ENCODE measurements around the gene VPREB3. TPM values are rescaled to one million over a fixed set of nuclear protein-coding genes. Genes with fewer than 3 reads are reported as not detected.

VPREB3 gene
- total and polyA plus RNA-seq, 2 donors (not counting 1 experiment from before 2014, with no cell fraction given): 92.7 to 461 TPM

DNA sequence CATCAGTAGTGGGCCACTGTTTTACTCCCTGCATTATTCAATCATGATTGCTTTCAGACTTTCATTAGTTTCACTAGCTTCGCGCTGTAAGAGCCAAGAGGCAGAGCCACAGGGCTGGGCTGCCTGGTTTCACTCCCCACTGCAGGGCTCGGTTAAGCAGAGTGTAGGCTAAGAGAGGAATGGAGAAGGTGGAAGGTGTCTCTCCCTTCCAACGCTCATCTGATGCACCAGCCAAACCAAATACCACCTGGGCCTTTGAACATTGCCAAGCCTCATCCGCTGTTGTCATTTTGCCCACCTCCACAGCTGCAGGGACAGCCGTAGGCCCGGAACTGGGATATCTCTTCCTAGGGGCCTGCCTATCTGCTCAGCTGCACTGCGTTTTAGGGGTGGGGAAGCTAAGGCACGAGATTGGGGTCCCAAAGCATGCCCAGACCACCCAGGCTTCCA is 32.1 kb upstream of the VPREB3 start:
- peaks cover 37% of the 10 kb centered on the region for H4K20me1 ChIP-seq (ENCODE audit: control insufficient read depth, insufficient read depth, low read length, poor library complexity, severe bottlenecking)
- H3K27ac ChIP-seq (ENCODE audit: low read length in 2 of 2): peak overlapping the region; percentile 94 to 98
- H3K9me3 Mint-ChIP-seq (ENCODE audit: insufficient read depth): no peaks in the 10 kb centered on the region
- CTCF ChIA-PET: interaction anchor here (3.2 kb wide), 1 partner anchor 63 kb away, joined by 20 read pairs; no protein-coding TSS in a partner anchor
- H3K36me3 ChIP-seq (replicated peaks in 1 of 2; ENCODE audit: control extremely low read depth in 1 of 2, control insufficient read depth in 1 of 2, extremely low read depth in 1 of 2, insufficient read depth in 2 of 2, low read length in 1 of 2): peaks cover 0 to 3% of the 10 kb centered on the region in 2 experiments
- POLR2A ChIA-PET: interaction anchor here (0.7 to 2.9 kb wide), 6 partner anchors 9 to 126 kb away, joined by 3 to 29 read pairs (median 8); partner anchors contain the start of genes DERL3, VPREB3 and ZNF70
- H3K27ac Mint-ChIP-seq: peak overlapping the region; percentile 91
- peaks cover 40% of the 10 kb centered on the region for H3K79me2 ChIP-seq (ENCODE audit: control insufficient read depth, insufficient read depth, low read length)
- H3K27me3 Mint-ChIP-seq: no peaks in the 10 kb centered on the region
- TF ChIP-seq EZH2 (IDR thresholded peaks at IDR 0.05; ENCODE audit: borderline replicate concordance, insufficient read depth, low read depth, low read length, poor library complexity, severe bottlenecking) (no peak), CTCF (IDR thresholded peaks at IDR 0.05) (no peak)
- DNase-seq (no peak), ATAC-seq (ENCODE audit: low read depth) (no peak)
- H3K4me3 Mint-ChIP-seq: peak overlapping the region; percentile 95
- whole genome bisulfite sequencing (ENCODE audit: insufficient coverage): 81% methylated on average over 6 of the region's 9 CpGs
- H3K9me3 ChIP-seq (ENCODE audit: control extremely low read depth in 1 of 3, control insufficient read depth in 2 of 3, insufficient read depth in 1 of 3, low read length in 2 of 3): no peaks in the 10 kb centered on the region
- peaks cover 48 to 57% of the 10 kb centered on the region in 2 donors for H3K4me1 ChIP-seq (ENCODE audit: control insufficient read depth in 2 of 2, insufficient read depth in 2 of 2, low read length in 2 of 2)
- H2AFZ ChIP-seq (ENCODE audit: insufficient read depth, low read depth, low read length, poor library complexity, severe bottlenecking): peak overlapping the region; percentile 81
- H3K4me1 Mint-ChIP-seq: peaks cover 36% of the 10 kb centered on the region
- H3K9ac ChIP-seq (ENCODE audit: low read length): peak overlapping the region; percentile 95
- intact Hi-C loops (cut with micrococcal nuclease): loop anchor here (5.0 to 10.0 kb wide), 2 partner anchors 126 to 229 kb away; partner anchors contain the start of gene CABIN1
- no peaks in the 10 kb centered on the region for H3K27me3 ChIP-seq (replicated peaks in 1 of 4; ENCODE audit: control extremely low read depth in 1 of 4, control insufficient read depth in 3 of 4, insufficient read depth in 4 of 4, low read length in 3 of 4)
- H3K4me3 ChIP-seq (ENCODE audit: control extremely low read depth in 1 of 5, extremely low read depth in 1 of 5, insufficient read depth in 1 of 5, low read depth in 2 of 5, low read length in 4 of 5): peak overlapping the region in 4 of 5 experiments; percentile 72 to 95 (median 89)
- peak overlapping the region; percentile 80 for H3K4me2 ChIP-seq (replicated peaks; ENCODE audit: low read depth, low read length, poor library complexity, severe bottlenecking)

DNA sequence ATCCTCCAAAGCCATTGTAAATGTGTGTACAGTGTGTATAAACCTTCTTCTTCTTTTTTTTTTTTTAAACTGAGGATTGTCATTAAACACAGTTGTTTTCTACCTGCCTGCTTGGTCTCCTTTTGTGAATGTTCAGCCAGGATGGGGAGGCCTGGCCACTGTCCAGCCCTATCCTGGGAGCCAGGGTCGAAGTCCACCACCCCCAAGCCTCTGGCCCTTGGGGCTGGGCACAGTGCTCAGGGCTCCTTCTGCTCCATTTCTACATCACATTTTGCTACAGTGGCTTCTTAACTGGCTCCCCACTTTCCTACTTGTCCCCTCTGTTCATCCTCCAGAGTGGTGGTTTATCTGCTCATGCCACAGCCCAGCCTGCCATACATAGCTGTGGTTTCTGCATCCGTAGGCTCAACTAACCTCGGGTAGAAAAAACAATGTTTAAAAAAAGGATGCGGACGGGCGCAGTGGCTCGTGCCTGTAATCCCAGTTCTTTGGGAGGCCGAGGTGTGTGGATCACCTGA is 30.0 kb upstream of the VPREB3 start:
- 11% methylated on average over 4 of the region's 8 CpGs for WGBS (ENCODE audit: insufficient coverage)
- no peaks in the 10 kb centered on the region for H3K27me3 Mint-ChIP-seq
- no peak overlapping the region for H2AFZ ChIP-seq (ENCODE audit: insufficient read depth, low read depth, low read length, poor library complexity, severe bottlenecking)
- H3K4me1 ChIP-seq (ENCODE audit: control insufficient read depth in 2 of 2, insufficient read depth in 2 of 2, low read length in 2 of 2): peaks cover 33 to 38% of the 10 kb centered on the region in 2 donors
- H3K27ac Mint-ChIP-seq: peak overlapping the region; percentile 70
- intact Hi-C loops (cut with micrococcal nuclease): loop anchor here (10.0 kb wide), 1 partner anchor 231 kb away; the partner anchor contains the start of gene CABIN1
- H3K36me3 ChIP-seq (replicated peaks in 1 of 2; ENCODE audit: control extremely low read depth in 1 of 2, control insufficient read depth in 1 of 2, extremely low read depth in 1 of 2, insufficient read depth in 2 of 2, low read length in 1 of 2): peaks cover 0 to 10% of the 10 kb centered on the region in 2 experiments
- ChIA-PET CTCF (no interaction called here), POLR2A (no interaction called here)
- H3K9ac ChIP-seq (ENCODE audit: low read length): no peak overlapping the region
- no peak for DNase-seq
- peaks cover 25% of the 10 kb centered on the region for H3K4me1 Mint-ChIP-seq
- H3K9me3 ChIP-seq (ENCODE audit: control extremely low read depth in 1 of 3, control insufficient read depth in 2 of 3, insufficient read depth in 1 of 3, low read length in 2 of 3): no peaks in the 10 kb centered on the region
- H3K4me2 ChIP-seq (replicated peaks; ENCODE audit: low read depth, low read length, poor library complexity, severe bottlenecking): peak overlapping the region; percentile 26
- TF ChIP-seq EZH2 (IDR thresholded peaks at IDR 0.05; ENCODE audit: borderline replicate concordance, insufficient read depth, low read depth, low read length, poor library complexity, severe bottlenecking) (no peak), CTCF (IDR thresholded peaks at IDR 0.05) (no peak)
- peaks cover 20% of the 10 kb centered on the region for H3K79me2 ChIP-seq (ENCODE audit: control insufficient read depth, insufficient read depth, low read length)
- H3K4me3 ChIP-seq (ENCODE audit: control extremely low read depth in 1 of 5, extremely low read depth in 1 of 5, insufficient read depth in 1 of 5, low read depth in 2 of 5, low read length in 4 of 5): no peak overlapping the region
- ATAC-seq (ENCODE audit: low read depth): no peak
- H3K9me3 Mint-ChIP-seq (ENCODE audit: insufficient read depth): no peaks in the 10 kb centered on the region
- no peaks in the 10 kb centered on the region for H3K27me3 ChIP-seq (replicated peaks in 1 of 4; ENCODE audit: control extremely low read depth in 1 of 4, control insufficient read depth in 3 of 4, insufficient read depth in 4 of 4, low read length in 3 of 4)
- H3K27ac ChIP-seq (ENCODE audit: low read length in 2 of 2): peak overlapping the region in 1 of 2 donors; percentile 27
- no peak overlapping the region for H3K4me3 Mint-ChIP-seq
- H4K20me1 ChIP-seq (ENCODE audit: control insufficient read depth, insufficient read depth, low read length, poor library complexity, severe bottlenecking): peaks cover 18% of the 10 kb centered on the region

Data from B cell (primary cell).